Stimulated activated CD4-positive, alpha-beta T cell treated with anti-CD3 and anti-CD28 coated beads, Interleukin-4, amount 100 ng/mL, for 24 hours (primary cell): Measurements from ENCODE around the gene CYP4F3.
"Not testable (repeated sequence)": the region's sequence is repeated elsewhere in the genome, so short reads cannot be mapped to it uniquely, and the experiment has no call there.

Experiments used
- DNase-seq: peaks from one replicate; pipeline ENCODE4 v3.0.0-alpha.2; 2020

CYP4F3 gene, protein sequence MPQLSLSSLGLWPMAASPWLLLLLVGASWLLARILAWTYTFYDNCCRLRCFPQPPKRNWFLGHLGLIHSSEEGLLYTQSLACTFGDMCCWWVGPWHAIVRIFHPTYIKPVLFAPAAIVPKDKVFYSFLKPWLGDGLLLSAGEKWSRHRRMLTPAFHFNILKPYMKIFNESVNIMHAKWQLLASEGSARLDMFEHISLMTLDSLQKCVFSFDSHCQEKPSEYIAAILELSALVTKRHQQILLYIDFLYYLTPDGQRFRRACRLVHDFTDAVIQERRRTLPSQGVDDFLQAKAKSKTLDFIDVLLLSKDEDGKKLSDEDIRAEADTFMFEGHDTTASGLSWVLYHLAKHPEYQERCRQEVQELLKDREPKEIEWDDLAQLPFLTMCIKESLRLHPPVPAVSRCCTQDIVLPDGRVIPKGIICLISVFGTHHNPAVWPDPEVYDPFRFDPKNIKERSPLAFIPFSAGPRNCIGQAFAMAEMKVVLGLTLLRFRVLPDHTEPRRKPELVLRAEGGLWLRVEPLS

DNA sequence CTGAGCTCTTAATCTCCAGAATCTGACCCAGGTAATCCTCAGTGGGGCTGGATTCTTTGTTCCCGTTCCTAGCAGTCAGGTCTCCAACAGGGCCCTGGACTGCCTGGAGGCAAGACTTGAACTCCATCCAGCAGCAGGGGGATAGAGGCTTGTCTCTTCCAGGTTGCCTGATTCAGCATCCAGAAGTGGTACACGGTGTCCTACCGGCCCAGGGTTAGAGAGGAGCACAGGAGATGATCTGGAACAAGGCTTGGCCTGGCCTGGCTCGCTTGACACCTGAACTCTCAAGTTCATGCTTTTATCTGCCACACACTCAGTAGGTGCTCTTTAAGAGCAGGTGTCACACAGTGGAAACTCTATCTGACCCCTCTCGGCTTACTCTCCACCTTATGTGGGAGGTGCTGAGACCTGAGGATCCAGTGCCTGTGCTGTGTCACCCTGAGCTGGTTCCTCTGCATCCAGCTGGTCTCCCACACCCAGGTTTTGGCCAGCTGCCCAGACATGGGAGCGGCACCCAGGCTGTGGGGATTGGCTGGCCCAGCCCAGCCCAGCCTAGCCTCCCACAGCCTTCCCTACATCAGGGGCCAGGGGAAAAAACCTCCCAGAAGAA lies at the start of gene CYP4F3:
Gene CYP4F3 (plus strand): TSS at position 604 of the 610 bp plus-strand sequence. CDS start 519 bp downstream, outside the sequence.
- DNase-seq: no peak

DNA sequence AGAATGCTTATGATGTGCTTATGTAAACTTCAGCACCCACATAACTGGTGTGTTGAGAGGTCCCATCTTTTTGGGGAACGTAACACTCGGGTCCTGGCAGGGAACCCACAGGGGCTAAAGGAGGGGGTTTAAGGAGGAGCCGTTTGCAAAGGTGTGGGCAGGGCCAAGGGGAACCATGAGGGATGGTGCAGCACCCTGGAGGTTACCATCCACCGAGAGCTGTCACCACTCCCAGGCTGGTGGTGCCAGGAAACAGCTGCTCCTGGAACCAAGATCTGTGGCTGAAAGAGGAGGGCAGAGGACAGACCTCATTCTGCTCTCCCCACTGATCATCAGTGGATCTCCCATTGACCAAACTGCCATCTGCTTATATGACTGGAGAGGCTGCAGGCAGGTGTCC lies 48.9 kb upstream of the CYP4F3 start:
- DNase-seq: no peak

DNA sequence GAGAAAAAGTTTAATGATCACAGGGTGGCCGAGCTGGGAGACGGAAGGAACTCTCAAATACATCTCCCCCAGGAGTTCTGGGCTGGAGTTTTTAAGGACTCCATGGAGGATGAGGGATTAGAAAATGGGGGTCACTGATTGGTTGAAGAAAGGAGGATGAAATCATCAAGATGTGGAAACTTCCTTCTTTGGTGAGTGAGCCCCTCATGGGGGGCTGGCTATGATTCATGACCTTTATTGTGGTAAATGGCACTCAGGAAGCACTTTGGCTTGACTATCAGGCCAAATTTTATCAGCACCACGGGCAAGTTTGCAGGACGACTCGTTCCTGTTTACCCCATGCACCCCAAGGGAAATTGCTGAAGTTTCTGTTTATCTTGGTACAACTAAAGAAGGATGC lies 48.2 kb upstream of the CYP4F3 start:
- DNase-seq: not testable (repeated sequence)

- DNase-seq: not testable (repeated sequence)
Measured at GRCh38 chr19:15593766-15594165, 46.9 kb upstream of the CYP4F3 start.

GRCh38 chr19:15595069-15595468 lies 45.6 kb upstream of the CYP4F3 start:
- no peak for DNase-seq

GRCh38 chr19:15607978-15608925 lies 32.4 kb upstream of the CYP4F3 start:
- not testable (repeated sequence) for DNase-seq

- DNase-seq: no peak
Measured at GRCh38 chr19:15609261-15609660, 31.4 kb upstream of the CYP4F3 start.

DNA sequence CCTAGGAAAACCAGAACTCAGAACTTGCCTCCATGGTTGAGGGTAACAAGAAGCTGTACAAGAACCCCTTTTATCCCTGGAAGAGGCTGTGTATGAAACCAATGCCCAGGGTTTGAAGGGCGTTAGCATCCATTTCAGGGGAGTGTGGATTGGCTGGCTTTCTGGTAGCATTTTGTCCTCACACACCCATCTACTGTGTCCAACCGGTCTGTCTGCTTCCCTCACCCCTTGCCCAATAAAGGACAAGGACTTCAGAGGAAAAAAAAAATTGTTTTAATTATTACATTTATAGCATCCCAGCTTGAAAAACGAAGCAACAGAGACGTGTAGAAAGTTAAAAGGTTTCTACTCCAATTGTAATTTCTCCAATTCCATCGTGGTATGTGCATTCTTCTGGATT lies 28.4 kb upstream of the CYP4F3 start:
- no peak for DNase-seq

DNA sequence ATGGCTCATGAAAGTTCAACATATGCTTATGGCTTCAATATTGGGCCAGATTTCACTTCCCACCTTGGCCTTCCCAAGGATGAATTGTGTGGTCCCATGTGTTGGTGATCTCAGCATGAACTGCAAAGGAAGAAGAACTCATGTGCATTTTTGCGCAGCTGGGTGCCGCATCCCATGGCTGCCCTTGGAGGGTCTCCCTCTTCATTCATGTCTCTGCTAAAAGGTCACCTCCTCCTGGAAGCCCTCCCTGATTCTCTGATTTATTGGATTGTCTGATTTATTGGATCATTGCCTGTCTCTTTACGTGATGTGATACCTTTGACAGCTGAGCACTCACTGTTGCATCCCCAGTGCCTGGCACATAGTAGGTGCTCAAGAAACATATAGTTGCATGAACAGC lies 27.4 kb upstream of the CYP4F3 start:
- no peak for DNase-seq

GRCh38 chr19:15614507-15615379 lies 26.0 kb upstream of the CYP4F3 start, which contains the start of gene CYP4F8:
TSS of gene CYP4F8 (plus strand) at chr19:15615218. CDS start at chr19:15615617, 399 bp downstream.
- no peak for DNase-seq

DNA sequence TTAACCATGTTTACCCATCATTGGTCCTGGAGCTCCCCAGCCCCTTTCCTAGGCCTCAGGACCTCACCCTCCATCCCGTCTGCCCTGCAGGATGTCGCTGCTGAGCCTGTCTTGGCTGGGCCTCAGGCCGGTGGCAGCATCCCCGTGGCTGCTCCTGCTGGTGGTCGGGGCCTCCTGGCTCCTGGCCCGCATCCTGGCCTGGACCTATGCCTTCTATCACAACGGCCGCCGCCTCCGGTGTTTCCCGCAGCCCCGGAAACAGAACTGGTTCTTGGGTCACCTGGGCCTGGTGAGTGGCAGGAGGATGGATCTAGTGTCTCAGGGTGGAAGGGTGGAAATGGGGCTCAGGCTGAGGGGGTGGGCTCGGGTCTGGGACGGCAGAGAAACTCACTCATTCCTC lies 25.2 kb upstream of the CYP4F3 start:
- no peak for DNase-seq

GRCh38 chr19:15616183-15616582 lies 24.5 kb upstream of the CYP4F3 start:
- DNase-seq: no peak

DNA sequence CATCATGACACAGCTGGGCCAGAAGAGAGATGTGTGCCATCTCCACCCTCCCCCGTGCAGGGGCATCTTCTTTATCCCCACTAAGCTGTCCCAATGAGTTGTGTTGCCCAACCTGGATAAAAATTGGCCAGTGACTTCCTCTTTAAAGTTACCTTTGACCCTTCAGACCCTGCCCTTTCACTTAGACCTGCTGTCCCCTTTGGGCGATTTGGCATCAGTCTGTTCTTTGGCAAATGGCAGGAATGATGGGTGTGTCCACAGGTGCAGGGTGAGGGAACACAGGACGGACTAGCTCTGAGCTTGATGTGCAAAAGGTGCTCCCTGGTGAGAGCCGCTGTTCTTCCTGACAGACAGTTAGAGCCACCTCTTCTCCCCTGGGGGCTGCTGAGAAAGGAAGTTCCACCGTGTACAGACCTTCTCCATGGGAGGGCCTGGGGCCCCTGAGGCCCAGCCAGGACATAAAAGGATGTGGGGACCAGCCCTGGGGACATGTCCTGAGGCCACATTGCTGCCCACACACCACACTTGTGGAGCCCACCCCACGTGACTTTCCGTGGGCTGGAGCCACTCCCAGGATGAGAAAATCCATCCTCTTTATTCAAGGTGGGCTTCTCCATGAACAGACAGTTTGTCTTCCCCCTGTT lies 23.9 kb upstream of the CYP4F3 start:
- DNase-seq: no peak

DNA sequence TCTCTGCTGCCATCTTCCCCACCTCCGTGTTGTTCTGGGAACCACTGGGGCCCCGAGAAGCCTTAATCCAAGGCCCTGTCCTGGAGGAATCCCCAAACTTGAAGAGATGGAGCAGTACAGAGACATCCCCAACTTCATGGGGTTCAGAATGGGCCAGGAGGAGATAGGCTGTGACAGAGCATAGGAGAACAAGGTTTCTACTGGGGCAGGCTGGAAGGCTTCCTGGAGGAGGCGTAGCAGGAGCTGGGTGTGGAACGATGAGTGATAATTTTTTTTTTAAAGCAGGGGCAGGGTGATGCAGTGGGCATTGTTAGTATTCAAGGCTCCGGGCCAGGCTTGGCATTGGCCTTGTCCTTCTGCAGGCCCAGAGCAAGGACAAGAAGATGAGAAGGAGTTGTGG lies 22.4 kb upstream of the CYP4F3 start:
- no peak for DNase-seq

DNA sequence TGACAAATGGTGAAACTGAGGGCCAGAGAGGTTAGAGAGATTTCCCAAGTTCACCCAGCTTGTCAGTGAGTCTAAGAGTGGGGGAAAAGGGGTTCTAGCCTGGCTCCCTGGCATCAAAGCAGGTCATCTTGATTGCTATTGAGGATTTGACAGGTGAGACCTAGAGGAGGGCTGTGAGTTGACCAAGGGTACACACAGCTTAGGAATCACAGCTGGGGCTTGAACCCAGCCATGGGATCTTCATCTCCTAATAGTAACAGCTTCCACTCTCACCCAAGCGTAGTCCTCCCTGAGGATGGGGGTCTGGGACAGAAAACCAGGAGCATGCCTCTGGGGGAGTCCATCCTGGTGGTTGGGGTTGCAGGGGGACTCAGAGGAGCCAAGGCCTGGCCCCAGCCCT lies 18.9 kb upstream of the CYP4F3 start:
- DNase-seq: no peak

GRCh38 chr19:15622991-15623390 lies 17.7 kb upstream of the CYP4F3 start:
- DNase-seq: no peak

DNA sequence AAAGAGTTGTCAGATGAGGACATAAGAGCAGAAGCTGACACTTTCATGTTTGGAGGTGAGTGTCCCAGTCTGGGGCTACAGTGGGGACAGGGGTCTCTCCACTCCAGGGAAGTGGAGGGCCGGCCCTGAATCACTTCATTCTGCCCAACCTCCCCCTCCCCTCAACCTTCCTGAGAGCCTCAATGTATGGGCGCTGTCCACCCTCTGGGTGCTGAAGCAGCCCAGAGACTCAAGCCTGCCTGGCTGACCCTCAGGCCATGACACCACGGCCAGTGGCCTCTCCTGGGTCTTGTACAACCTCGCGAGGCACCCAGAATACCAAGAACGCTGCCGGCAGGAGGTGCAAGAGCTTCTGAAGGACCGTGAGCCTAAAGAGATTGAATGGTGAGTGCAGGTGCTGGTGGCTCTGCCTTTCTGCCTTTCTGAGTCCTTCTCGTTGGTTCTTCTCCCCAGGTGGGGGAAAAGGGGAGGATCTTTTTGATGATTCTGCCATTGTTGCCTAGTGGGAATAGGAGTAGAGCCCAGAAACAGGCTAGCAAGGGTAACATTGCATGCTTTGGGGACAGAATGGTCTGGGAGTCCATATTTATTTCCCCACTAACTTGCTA lies 16.9 kb upstream of the CYP4F3 start:
- DNase-seq: no peak

DNA sequence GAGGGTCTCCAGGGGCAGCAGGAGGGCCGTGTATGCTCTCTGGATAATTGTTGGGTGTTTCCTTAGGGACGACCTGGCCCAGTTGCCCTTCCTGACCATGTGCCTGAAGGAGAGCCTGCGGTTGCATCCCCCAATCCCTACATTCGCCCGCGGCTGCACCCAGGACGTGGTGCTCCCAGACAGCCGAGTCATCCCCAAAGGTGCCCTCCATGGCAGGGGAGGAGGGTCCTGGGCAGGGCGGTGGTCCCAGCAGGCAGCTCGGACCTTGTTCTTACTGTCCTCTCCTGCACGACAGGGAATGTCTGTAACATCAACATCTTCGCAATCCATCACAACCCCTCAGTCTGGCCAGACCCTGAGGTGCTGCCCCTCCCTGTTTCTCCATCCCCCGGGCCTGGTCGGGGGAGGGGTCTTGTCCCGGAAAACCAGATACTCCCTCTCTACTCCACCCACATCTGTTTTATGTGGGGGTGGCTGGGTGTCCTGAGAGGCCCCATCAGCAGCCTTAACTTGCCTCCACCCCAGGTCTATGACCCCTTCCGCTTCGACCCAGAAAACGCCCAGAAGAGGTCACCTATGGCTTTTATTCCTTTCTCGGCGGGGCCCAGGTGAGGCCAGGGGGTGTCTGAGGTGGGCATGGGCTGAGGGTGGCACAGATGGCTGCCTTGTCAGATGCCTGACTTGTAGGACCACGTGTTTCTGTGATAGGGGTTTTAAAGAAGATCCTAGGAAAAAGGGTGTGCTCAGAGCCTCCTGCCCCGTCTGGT lies 12.3 kb upstream of the CYP4F3 start:
- no peak for DNase-seq

GRCh38 chr19:15629003-15629880 lies 11.5 kb upstream of the CYP4F3 start:
- peak; percentile 91 for DNase-seq
